Measurements from ENCODE around the gene ELK3.
"Not testable (repeated sequence)": the region's sequence is repeated elsewhere in the genome, so short reads cannot be mapped to it uniquely, and the experiment has no call there.

Gene ELK3

DNA sequence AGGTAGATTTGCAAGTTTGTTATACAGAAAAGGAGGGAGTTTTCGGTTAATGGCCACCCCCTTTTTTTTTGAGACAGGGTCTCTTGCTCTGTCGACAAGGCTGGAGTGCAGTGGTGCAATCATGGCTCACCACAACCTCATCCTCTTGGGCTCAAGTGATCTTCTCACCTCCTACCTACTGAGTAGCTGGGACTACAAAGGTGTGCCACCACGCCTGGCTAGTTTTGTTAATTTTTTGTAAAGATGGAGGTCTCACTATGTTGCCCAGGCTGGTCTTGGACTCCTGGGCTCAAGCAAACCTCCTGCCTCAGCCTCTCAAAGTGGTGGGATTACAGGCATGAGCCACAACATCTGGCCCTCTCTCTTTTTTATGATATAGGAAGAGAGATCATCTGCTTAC lies 111.5 kb downstream of the ELK3 start:
- DNase-seq (ENCODE audit: low read depth) = no peak

DNA sequence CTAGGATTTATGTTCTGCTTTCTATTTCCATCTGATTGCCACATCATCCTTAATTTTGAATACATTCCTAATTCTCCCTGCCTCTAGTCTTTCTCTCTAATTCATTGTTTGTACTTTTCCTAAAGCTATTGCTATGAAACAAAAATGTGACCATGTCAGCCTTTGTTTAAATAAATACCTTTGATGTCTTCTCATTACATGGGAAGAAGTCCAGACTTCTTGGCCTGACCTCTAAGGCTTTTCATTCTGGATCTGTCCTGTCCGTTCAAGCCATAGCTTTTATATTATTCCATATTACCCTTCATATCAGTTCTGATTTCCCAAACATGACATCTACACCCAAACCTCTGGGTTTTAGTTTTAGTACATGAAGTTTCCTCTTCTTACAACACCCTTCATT lies 114.7 kb downstream of the ELK3 start:
- DNase-seq (ENCODE audit: low read depth) = no peak

DNA sequence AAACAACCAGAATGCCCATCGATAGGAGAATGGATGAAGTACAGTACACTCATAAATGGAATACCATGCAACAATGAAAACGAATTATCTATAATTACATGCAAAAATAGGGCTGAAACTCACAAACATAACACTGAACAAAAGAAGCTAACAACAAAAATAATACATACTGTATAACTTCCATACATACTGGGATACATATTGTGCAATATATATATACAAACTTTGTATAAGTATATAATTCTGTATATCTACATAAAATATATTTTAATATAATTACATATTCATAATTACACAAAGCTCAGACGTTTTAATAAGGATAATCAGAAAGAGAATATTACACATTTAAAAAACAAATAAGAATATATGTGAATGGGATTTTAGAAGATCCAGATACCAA lies 115.9 kb downstream of the ELK3 start:
- no peak for DNase-seq (ENCODE audit: low read depth)

DNA sequence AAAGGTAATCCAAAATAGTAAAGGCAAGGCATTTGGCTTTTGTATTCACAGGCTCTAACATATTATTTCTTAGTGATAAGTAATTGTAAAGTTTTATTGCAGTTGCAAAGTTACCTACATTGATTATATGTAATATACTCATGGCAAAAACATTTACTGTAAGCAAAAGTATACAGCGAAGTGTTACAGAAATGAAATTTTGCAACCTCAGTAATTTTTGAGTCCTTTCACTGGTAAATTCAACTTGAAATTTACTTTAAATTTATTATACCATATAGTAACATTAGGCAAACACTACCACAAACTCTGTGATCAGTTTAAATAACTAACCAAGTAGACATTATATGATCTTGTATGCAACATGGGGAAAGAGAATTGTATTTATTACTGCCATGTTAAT lies 117.0 kb downstream of the ELK3 start:
- no peak for DNase-seq (ENCODE audit: low read depth)

DNA sequence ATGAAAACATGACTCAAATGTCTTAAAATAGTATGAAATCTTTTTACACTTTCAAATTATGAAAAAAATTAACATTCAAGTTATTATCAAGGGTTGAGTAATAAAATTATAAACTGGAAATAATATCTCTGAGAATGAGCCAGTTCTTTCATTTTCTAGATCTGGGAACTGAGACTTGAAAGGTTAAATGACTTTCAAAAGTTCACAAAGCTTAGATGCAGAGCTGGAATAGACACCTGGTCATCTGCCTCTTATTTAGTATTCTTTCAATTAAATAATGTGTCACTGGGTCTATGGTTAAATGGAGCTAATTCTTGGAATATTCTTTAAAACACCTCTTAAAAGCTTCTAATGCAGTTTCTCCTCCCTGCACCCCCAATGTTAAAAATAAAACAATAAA lies 119.4 kb downstream of the ELK3 start:
- no peak for DNase-seq (ENCODE audit: low read depth)

DNA sequence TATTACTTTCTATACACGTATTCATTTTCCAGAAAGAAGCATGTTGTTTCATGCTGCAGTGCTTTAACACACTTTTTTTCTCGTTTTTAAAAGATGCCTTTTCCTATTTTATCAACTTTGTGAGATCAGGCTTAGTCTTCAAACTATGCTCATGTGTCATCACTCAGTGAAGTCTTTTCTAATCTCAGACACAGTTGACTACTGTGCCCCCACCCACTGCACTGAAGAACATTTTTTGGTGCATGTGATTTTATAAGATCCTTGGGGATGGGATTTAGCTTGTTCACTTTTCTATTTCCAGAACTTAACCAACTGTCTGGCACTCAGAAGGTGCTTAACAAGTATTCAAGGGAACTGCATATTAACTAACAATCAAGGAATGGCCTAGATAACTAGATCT lies 120.5 kb downstream of the ELK3 start:
- no peak for DNase-seq (ENCODE audit: low read depth)

DNA sequence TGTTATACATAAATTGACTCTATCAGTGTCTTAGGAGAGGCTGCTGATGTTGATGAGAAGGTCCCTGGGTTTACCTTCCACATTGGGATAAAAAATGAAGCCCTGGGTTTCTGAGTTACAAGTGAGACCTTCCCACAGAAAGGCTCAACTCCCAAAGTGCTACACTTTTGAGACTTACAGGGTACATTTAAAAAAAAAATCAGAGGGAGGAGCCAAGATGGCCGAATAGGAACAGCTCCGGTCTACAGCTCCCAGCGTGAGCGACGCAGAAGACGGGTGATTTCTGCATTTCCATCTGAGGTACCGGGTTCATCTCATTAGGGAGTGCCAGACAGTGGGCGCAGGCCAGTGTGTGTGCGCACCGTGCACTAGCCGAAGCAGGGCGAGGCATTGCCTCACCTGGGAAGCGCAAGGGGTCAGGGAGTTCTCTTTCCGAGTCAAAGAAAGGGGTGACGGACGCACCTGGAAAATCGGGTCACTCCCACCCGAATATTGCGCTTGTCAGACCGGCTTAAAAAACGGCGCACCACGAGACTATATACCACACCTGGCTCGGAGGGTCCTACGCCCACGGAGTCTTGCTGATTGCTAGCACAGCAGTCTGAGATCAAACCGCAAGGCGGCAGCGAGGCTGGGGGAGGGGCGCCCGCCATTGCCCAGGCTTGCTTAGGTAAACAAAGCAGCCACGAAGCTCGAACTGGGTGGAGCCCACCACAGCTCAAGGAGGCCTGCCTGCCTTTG lies 121.7 kb downstream of the ELK3 start:
- DNase-seq (ENCODE audit: low read depth) = not testable (repeated sequence)

DNA sequence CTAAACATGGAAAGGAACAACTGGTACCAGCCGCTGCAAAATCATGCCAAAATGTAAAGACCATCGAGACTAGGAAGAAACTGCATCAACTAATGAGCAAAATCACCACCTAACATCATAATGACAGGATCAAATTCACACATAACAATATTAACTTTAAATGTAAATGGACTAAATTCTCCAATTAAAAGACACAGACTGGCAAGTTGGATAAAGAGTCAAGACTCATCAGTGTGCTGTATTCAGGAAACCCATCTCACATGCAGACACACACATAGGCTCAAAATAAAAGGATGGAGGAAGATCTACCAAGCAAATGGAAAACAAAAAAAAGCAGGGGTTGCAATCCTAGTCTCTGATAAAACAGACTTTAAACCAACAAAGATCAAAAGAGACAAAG lies 123.6 kb downstream of the ELK3 start:
- DNase-seq (ENCODE audit: low read depth) = not testable (repeated sequence)
